ENCODE measurements around the gene PARP9.

GRCh38 chr3:122608916-122609315 is 44.8 kb upstream of the PARP9 start:
- TF ChIP-seq TRIM22 (IDR thresholded peaks at IDR 0.05) = no peak
- no peak for TF ChIP-seq MAX (IDR thresholded peaks at IDR 0.05)
- TF ChIP-seq THAP9 (CRISPR knock-in tag; IDR thresholded peaks at IDR 0.05; ENCODE audit: borderline replicate concordance) = no peak
